Measurements from ENCODE around the gene COL1A2. TPM values are rescaled to one million over a fixed set of nuclear protein-coding genes. Genes with fewer than 3 reads are reported as not detected.
A peak's percentile ranks its signal among the peaks of the same experiment; 100 is the strongest.

COL1A2 gene
- total and polyA plus RNA-seq, 2 experiments from 2014 or later: 1,836 to 2,200 TPM

- 59% methylated on average over 4 of the region's 4 CpGs for WGBS (ENCODE audit: low lambda C conversion rate, missing lambda C conversion rate)
- DNase-seq (ENCODE audit: low spot score): no peak
Observed at GRCh38 chr7:94450044-94450697, 55.5 kb downstream of the COL1A2 start.

GRCh38 chr7:94451187-94451586 lies 56.5 kb downstream of the COL1A2 start:
- Histone ChIP-seq H3K9me2 (replicated peaks; ENCODE audit: insufficient read depth) (no peaks in the 10 kb centered on the region), H3K4me1 (ENCODE audit: insufficient read depth) (peaks cover 19% of the 10 kb centered on the region), H3K9me3 (ENCODE audit: low read depth) (no peaks in the 10 kb centered on the region), H3K36me3 (replicated peaks; ENCODE audit: insufficient read depth, low read depth) (no peaks in the 10 kb centered on the region), H3K4me3 (no peak overlapping the region), H3K79me2 (no peaks in the 10 kb centered on the region), H3K4me2 (no peak overlapping the region), H3K27ac (no peak overlapping the region), H2AFZ (no peak overlapping the region), H3K27me3 (no peaks in the 10 kb centered on the region), H4K20me1 (ENCODE audit: insufficient read depth, poor library complexity, severe bottlenecking) (no peaks in the 10 kb centered on the region)
- WGBS (ENCODE audit: low lambda C conversion rate, missing lambda C conversion rate): 44% methylated on average over 4 of the region's 4 CpGs
- TF ChIP-seq CTCF (IDR thresholded peaks at IDR 0.05; ENCODE audit: poor library complexity) (no peak), EZH2phosphoT487 (IDR thresholded peaks at IDR 0.05; ENCODE audit: low read depth, severe bottlenecking, unreplicated experiment) (no peak), EZH2 (IDR thresholded peaks at IDR 0.05; ENCODE audit: borderline replicate concordance) (no peak)
- no peak for DNase-seq (ENCODE audit: low spot score)

More at GRCh38 chr7:94450044-94450697, 55.5 kb downstream of the COL1A2 start:
- H3K36me3 ChIP-seq (replicated peaks; ENCODE audit: insufficient read depth, low read depth): no peaks in the 10 kb centered on the region
- H3K4me1 ChIP-seq (ENCODE audit: insufficient read depth): peaks cover 19% of the 10 kb centered on the region
- no peaks in the 10 kb centered on the region for H3K9me3 ChIP-seq (ENCODE audit: low read depth)
- H3K79me2 ChIP-seq: no peaks in the 10 kb centered on the region
- no peak overlapping the region for H3K4me3 ChIP-seq
- H2AFZ ChIP-seq: no peak overlapping the region
- no peak overlapping the region for H3K27ac ChIP-seq
- H3K9me2 ChIP-seq (replicated peaks; ENCODE audit: insufficient read depth): no peaks in the 10 kb centered on the region
- TF ChIP-seq EZH2phosphoT487 (IDR thresholded peaks at IDR 0.05; ENCODE audit: low read depth, severe bottlenecking, unreplicated experiment) (no peak), EZH2 (IDR thresholded peaks at IDR 0.05; ENCODE audit: borderline replicate concordance) (no peak), CTCF (IDR thresholded peaks at IDR 0.05; ENCODE audit: poor library complexity) (no peak)
- no peaks in the 10 kb centered on the region for H4K20me1 ChIP-seq (ENCODE audit: insufficient read depth, poor library complexity, severe bottlenecking)
- H3K4me2 ChIP-seq: no peak overlapping the region
- H3K27me3 ChIP-seq: no peaks in the 10 kb centered on the region

- no peaks in the 10 kb centered on the region for H3K27me3 ChIP-seq
- H3K27ac ChIP-seq: peak overlapping the region; percentile 6
- peak; percentile 34 for DNase-seq (ENCODE audit: low spot score)
- peak; percentile 60 for TF ChIP-seq EZH2phosphoT487 (IDR thresholded peaks at IDR 0.05; ENCODE audit: low read depth, severe bottlenecking, unreplicated experiment)
- no peak for TF ChIP-seq CTCF (IDR thresholded peaks at IDR 0.05; ENCODE audit: poor library complexity)
- no peaks in the 10 kb centered on the region for H3K9me2 ChIP-seq (replicated peaks; ENCODE audit: insufficient read depth)
- H3K4me3 ChIP-seq: no peak overlapping the region
- WGBS (ENCODE audit: low lambda C conversion rate, missing lambda C conversion rate): 31% methylated on average over 3 of the region's 3 CpGs
- peak overlapping the region; percentile 38 for H3K4me2 ChIP-seq
- H3K36me3 ChIP-seq (replicated peaks; ENCODE audit: insufficient read depth, low read depth): no peaks in the 10 kb centered on the region
- no peaks in the 10 kb centered on the region for H3K9me3 ChIP-seq (ENCODE audit: low read depth)
- H3K79me2 ChIP-seq: no peaks in the 10 kb centered on the region
- no peaks in the 10 kb centered on the region for H4K20me1 ChIP-seq (ENCODE audit: insufficient read depth, poor library complexity, severe bottlenecking)
- peaks cover 19% of the 10 kb centered on the region for H3K4me1 ChIP-seq (ENCODE audit: insufficient read depth)
- no peak overlapping the region for H2AFZ ChIP-seq
Observed at GRCh38 chr7:94452239-94452638, 57.5 kb downstream of the COL1A2 start.

Data from hepatocyte (in vitro differentiated cells).